ENCODE results near the gene TSHZ2.

TSHZ2 gene

DNA sequence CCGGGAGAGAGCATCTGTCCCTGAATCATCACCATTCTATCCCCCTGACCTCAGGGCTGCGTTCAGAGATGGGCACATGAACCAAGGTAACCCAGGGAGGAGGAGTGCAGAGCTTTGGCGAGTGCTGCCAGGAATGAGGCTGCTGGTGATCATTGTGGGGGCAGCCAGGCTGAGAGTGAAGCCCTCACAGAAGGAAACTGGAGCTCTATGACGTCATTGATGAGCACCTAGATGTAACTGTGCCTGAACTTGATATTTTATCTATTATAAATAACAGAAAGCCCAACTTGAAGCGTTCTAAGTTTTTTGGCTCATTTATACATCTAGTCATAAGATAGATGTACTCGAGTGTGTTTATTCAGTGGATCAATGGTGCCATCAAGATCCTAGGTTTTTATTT lies 17.3 kb upstream of the TSHZ2 start:
- H3K27ac ChIP-seq (ENCODE audit: low read length) = no peak overlapping the region
- no peak overlapping the region for H3K4me2 ChIP-seq (ENCODE audit: low read length)
- TF ChIP-seq EZH2phosphoT487 (IDR thresholded peaks at IDR 0.05; ENCODE audit: low read depth) (no peak), CTCF (IDR thresholded peaks at IDR 0.05; ENCODE audit: low read depth, low read length) (no peak)
- H3K36me3 ChIP-seq (replicated peaks; ENCODE audit: low read depth, low read length) = no peaks in the 10 kb centered on the region
- H3K27me3 ChIP-seq (ENCODE audit: low read depth, low read length) = peaks cover 14% of the 10 kb centered on the region; the same call in 1 of the 2 replicates
- no peaks in the 10 kb centered on the region for H3K9me3 ChIP-seq (ENCODE audit: insufficient read depth, low read length)
- no peak overlapping the region for H3K9ac ChIP-seq (ENCODE audit: low read length)
- H3K4me3 ChIP-seq (ENCODE audit: low read length) = no peak overlapping the region
- peaks cover 8% of the 10 kb centered on the region for H3K4me1 ChIP-seq (ENCODE audit: low read length)
- H2AFZ ChIP-seq (ENCODE audit: low read depth, low read length) = no peak overlapping the region
- H3K79me2 ChIP-seq (ENCODE audit: low read length) = no peaks in the 10 kb centered on the region
- no peaks in the 10 kb centered on the region for H4K20me1 ChIP-seq (ENCODE audit: insufficient read depth, low read length)

DNA sequence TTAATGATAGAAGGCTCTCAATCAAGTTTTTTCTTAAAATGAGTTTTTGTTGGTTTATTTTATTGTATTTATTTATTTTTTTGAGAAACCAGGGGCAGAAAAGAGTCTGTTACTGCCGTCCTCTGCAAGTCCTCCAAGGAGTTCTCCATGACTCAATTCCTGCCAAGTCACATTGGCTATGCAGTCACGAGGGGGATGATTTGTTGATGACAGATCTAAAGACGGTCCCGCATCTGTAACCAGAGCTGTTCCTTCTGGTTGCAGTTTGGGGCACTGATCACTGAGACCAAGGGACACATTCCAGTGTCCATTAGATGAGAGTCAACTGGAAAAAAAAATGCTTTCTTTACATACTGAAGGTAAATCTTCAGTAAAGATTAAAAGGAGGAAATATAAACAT lies 13.9 kb upstream of the TSHZ2 start:
- H3K4me3 ChIP-seq (ENCODE audit: low read length) = no peak overlapping the region
- no peak overlapping the region for H3K4me2 ChIP-seq (ENCODE audit: low read length)
- H3K27me3 ChIP-seq (ENCODE audit: low read depth, low read length) = no peaks in the 10 kb centered on the region
- H3K27ac ChIP-seq (ENCODE audit: low read length) = no peak overlapping the region
- H3K9ac ChIP-seq (ENCODE audit: low read length) = no peak overlapping the region
- H3K79me2 ChIP-seq (ENCODE audit: low read length) = no peaks in the 10 kb centered on the region
- TF ChIP-seq EZH2phosphoT487 (IDR thresholded peaks at IDR 0.05; ENCODE audit: low read depth) = no peak
- no peak for TF ChIP-seq CTCF (IDR thresholded peaks at IDR 0.05; ENCODE audit: low read depth, low read length)
- H3K4me1 ChIP-seq (ENCODE audit: low read length) = peaks cover 18% of the 10 kb centered on the region
- H3K36me3 ChIP-seq (replicated peaks; ENCODE audit: low read depth, low read length) = no peaks in the 10 kb centered on the region
- no peaks in the 10 kb centered on the region for H3K9me3 ChIP-seq (ENCODE audit: insufficient read depth, low read length)
- H4K20me1 ChIP-seq (ENCODE audit: insufficient read depth, low read length) = no peaks in the 10 kb centered on the region
- H2AFZ ChIP-seq (ENCODE audit: low read depth, low read length) = no peak overlapping the region

DNA sequence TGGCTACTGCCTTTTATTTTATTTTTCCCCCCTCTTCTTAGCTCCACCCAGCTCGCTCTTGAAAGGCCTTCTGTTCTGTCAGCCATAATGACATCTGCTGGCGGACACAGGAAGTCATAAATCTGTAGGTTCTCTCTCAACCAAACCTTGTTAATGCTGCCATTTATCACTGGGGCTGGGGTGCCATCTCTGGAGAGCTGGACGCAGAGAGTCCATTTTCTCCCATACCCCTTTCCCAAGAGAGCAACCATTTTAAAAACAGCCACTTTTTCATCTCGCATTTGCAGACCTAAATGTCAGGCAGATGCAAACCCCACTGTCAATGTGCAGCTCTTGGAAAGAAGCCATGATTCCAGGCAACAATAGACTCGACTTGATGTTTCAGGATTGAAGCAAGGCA lies 13.0 kb upstream of the TSHZ2 start:
- Histone ChIP-seq H3K9me3 (ENCODE audit: insufficient read depth, low read length) (no peaks in the 10 kb centered on the region), H3K79me2 (ENCODE audit: low read length) (no peaks in the 10 kb centered on the region), H3K4me3 (ENCODE audit: low read length) (no peak overlapping the region; the same call in 1 of the 2 replicates), H3K36me3 (replicated peaks; ENCODE audit: low read depth, low read length) (no peaks in the 10 kb centered on the region), H3K27ac (ENCODE audit: low read length) (no peak overlapping the region), H3K9ac (ENCODE audit: low read length) (no peak overlapping the region), H3K4me2 (ENCODE audit: low read length) (peak overlapping the region; percentile 45), H2AFZ (ENCODE audit: low read depth, low read length) (peak overlapping the region; percentile 89), H4K20me1 (ENCODE audit: insufficient read depth, low read length) (no peaks in the 10 kb centered on the region), H3K27me3 (ENCODE audit: low read depth, low read length) (no peaks in the 10 kb centered on the region), H3K4me1 (ENCODE audit: low read length) (peaks cover 18% of the 10 kb centered on the region)
- TF ChIP-seq CTCF (IDR thresholded peaks at IDR 0.05; ENCODE audit: low read depth, low read length) (peak; percentile 60), EZH2phosphoT487 (IDR thresholded peaks at IDR 0.05; ENCODE audit: low read depth) (no peak)

DNA sequence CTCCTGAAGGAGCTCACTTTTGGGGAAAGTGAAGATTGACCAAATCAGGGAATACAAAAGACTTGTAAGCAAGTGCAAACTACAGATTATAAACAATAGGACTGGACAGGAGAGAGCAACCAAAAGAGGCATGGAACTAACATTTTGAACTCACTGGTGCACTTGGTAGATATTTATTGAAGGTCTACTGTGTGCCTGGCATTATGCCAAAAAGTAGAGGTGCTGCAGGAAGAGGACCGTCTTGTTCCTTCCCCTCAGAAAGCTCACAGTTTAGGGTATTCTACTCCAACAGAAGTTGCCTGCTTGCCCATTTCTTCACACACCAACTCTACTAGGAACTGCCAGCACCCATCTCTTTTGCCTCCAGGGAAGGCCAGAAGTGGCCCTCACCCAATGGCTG lies 10.0 kb upstream of the TSHZ2 start:
- Histone ChIP-seq H3K27ac (ENCODE audit: low read length) (no peak overlapping the region), H3K79me2 (ENCODE audit: low read length) (no peaks in the 10 kb centered on the region), H3K27me3 (ENCODE audit: low read depth, low read length) (no peaks in the 10 kb centered on the region), H4K20me1 (ENCODE audit: insufficient read depth, low read length) (no peaks in the 10 kb centered on the region), H3K36me3 (replicated peaks; ENCODE audit: low read depth, low read length) (no peaks in the 10 kb centered on the region), H3K9ac (ENCODE audit: low read length) (no peak overlapping the region), H3K4me1 (ENCODE audit: low read length) (peaks cover 18% of the 10 kb centered on the region), H3K9me3 (ENCODE audit: insufficient read depth, low read length) (no peaks in the 10 kb centered on the region), H2AFZ (ENCODE audit: low read depth, low read length) (no peak overlapping the region), H3K4me3 (ENCODE audit: low read length) (no peak overlapping the region), H3K4me2 (ENCODE audit: low read length) (no peak overlapping the region)
- no peak for TF ChIP-seq CTCF (IDR thresholded peaks at IDR 0.05; ENCODE audit: low read depth, low read length)
- no peak for TF ChIP-seq EZH2phosphoT487 (IDR thresholded peaks at IDR 0.05; ENCODE audit: low read depth)
